HG02763 (cell line): ENCODE measurements around the gene ARHGAP24.
"Not testable (repeated sequence)": the region's sequence is repeated elsewhere in the genome, so short reads cannot be mapped to it uniquely, and the experiment has no call there.

Experiments used
- ATAC-seq: cut with Tn5 transposase; IDR thresholded peaks from one replicate; pipeline ENCODE4 v1.9.1; 2021; ENCODE audit warnings: mild to moderate bottlenecking, moderate library complexity; ENCODE audit not compliant: unreplicated experiment

Gene ARHGAP24

GRCh38 chr4:85939595-85939994, 464.6 kb downstream of the ARHGAP24 start:
- no peak for ATAC-seq

GRCh38 chr4:85940151-85940550, 465.2 kb downstream of the ARHGAP24 start:
- ATAC-seq = no peak

- ATAC-seq = no peak
Observed at GRCh38 chr4:85942107-85942506, 467.2 kb downstream of the ARHGAP24 start.

DNA sequence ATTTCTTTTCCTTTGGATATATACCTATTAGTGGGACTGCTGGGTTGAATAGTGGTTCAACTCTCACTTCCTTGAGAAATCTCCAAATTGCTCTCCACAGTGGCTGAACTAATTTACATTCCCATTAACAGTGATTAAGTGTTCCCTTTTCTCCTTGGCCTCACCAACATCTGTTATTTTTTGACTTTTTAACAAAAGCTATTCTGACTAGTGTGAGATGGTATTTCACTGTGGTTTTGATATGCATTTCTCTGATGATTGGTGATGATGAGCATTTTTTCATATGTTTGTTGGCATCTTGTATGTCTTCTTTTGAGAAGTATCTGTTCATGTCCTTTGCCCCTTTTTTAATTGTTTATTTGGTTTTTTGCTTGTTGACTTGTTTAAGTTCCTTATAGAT, 471.9 kb downstream of the ARHGAP24 start:
- no peak for ATAC-seq

DNA sequence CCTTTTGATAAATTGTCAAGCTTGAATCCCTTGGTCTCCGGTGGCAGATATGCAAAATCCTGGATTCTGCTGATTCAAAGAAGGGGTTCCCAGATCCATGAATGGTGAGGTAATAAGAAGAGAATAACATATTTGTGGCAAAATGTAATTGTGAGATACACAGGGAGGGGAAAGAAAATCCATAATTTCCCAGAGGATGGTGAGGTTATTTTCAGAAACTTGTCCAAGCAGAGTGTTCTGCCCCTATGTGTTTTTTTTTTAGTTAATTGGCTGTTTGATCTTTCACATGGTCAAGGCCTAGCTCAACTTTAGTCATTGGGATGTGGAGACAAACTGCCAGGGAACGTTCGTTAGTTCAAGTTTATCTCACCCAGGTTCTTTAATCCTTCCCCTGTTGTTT, 476.1 kb downstream of the ARHGAP24 start:
- ATAC-seq = no peak

- no peak for ATAC-seq
Observed at GRCh38 chr4:85952528-85952927, 477.6 kb downstream of the ARHGAP24 start.

DNA sequence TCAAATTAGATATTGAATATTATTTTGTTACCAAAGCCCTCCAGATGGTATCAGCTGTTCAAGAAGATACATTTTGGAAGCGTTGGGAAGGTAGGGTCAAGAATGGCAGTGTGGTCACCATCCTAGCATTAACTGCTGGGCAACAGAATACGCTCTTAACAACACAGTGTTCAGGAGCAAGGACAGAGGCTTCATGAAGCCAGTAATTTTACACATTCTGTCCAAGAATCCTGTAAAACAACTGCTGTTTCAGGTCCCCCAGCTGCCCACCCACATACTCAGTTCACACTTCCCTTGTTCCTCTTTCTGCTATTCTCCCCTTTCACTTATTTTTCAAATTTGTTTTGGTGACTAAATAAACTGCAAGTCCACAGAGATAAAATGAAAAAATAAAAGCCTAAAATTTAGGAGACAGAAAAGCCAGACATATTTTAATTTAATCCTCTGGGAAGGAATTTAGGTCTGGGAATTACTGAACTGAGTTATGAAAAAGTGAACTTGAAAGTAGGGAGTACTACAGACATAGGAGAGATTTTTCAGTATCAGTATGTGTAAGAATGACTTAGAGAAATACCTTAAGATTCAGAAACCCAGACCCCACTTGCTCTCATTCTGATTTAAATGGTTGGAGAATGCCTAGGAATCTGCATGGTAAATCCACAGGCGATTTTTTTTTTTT, 478.2 kb downstream of the ARHGAP24 start:
- ATAC-seq = no peak

DNA sequence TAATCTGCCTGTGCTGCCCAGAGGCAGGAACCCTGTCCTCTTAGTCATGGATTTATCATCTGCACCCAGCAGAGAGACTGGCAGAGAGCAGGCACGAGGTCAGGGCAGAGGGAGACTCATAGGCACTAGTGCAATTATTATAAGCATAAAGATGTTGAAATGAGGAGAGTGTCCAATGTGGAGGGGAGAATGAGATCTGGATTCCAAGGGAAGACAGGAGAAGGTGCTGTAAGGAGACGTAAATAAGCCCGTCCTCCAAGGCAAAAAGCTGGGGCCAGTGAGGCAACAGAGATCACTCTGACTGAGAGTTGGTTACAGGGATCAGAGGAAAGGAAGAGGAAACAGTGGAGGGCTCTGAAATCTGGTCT, 478.7 kb downstream of the ARHGAP24 start:
- ATAC-seq = no peak

- ATAC-seq = no peak
Observed at GRCh38 chr4:85955620-85956292, 480.8 kb downstream of the ARHGAP24 start.

DNA sequence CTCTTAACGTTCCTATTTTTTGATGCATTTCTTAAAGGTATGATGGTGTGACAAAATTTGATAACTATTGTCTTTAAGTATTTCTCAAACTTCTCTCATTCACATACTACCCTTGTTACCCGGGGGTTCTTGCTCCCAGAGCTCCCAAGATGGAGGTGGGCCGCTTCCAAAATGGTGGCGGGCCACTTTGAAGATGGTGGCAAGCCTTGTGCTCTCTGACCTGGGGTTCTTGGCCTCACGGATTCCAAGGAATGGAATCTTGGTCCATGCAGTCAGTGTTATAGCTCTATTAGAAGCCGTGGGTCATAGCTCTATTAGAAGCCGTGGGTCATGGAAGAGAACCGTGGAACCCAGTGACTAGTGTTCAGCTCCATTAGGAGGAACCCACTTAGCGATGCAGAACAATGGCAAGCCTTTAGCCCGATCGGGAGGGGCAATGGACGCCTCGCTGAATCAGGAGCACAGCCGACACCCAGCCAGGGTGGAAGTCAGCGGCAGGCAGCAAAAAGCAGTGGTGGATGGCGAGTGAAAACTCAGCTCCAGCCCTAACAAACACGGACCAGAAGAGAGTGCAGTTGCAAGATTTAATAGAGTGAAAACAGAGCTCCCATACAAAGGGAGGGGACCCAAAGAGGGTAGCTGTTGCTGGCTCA, 481.5 kb downstream of the ARHGAP24 start:
- no peak for ATAC-seq

GRCh38 chr4:85961887-85962286, 486.9 kb downstream of the ARHGAP24 start:
- ATAC-seq = no peak

GRCh38 chr4:85963231-85963630, 488.3 kb downstream of the ARHGAP24 start:
- ATAC-seq = no peak

DNA sequence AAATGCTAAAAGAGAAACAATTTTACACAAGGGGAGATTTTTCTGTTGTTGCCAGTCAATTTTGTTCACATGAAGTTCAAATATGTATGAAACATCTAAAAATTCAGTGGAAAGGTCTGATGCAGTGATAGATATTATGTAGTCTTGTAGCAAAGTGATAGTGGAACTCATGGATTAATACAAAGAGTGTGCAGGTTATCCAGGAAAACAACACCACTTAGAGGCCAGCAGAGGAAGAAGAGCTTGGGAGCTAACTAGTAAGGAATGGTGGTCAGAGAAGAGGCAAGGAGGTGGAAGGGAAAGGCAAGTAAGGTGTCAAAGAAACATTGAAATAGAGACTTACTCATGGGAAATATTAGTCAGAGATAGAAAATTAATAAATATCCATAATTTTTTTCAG, 489.3 kb downstream of the ARHGAP24 start:
- no peak for ATAC-seq

DNA sequence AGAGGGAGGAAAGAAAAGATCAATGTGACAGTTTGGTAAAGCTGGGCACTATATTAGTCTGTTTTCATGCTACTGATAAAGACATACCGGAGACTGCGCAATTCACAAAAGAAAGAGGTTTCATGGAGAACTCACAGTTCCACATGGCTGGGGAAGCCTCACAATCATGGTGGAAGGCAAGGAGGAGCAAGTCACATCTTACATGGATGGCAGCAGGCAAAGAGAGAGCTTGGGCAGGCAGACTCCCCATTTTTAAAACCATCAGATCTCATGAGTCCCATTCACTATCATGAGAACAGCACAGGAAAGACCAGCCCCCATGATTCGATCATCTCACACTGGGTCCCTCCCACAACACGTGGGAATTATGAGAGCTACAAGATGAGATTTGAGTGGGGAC, 490.1 kb downstream of the ARHGAP24 start:
- not testable (repeated sequence) for ATAC-seq

DNA sequence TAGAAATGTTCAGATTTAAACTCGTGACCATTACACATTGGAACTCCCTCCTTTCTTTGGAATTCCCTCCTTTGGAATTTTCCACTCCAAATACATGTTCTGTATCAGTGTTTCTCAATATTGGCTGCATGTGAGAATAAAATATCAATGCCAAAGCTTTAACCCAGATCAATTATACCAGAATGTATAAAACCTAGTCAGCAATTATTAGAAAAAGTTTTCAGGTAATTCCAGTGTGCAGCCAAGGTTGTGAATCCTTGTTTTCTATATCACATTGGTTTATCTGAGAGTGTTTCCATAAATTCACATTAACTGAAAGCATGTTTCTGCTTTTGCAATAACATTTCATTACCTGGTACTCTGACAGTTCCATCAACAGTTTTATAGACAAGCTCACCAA, 490.6 kb downstream of the ARHGAP24 start:
- ATAC-seq = no peak

DNA sequence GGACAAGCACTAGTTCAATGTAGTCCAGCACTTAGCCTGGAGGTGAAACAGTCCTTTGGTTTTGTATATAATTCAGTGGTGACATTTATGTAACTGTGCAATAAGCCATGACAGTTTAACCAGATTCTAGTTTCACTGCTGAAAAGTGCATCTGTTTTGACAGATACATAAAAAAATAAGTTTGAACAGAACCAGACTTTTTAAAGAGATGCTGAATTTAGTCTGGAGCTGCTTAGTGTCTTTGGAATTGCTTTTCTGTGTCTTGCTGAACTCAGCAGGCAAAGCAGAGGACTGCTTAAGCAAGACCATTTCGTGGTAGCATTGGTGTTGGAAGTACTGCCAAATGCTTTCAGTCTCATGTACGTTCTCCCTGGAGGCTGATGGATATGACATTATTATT, 491.4 kb downstream of the ARHGAP24 start:
- ATAC-seq = no peak

DNA sequence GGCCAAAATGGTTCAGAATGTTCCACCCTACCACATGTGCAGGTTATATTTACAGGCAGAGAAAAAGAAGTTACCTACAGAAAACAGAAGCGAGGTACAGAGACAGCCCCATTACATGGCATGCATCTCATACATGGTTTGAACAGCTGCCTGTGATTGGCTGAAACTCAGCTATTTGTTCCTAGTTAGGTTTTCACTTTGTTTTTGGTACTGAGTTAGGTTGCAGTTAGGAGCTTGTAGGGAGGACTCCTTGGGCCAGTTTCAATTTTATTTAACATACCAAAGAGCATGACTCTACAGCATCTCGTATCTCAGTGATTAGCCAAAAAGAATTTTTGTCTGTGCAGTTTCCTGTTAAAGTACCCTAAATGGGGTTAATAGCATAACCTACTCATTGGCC, 492.9 kb downstream of the ARHGAP24 start:
- no peak for ATAC-seq

DNA sequence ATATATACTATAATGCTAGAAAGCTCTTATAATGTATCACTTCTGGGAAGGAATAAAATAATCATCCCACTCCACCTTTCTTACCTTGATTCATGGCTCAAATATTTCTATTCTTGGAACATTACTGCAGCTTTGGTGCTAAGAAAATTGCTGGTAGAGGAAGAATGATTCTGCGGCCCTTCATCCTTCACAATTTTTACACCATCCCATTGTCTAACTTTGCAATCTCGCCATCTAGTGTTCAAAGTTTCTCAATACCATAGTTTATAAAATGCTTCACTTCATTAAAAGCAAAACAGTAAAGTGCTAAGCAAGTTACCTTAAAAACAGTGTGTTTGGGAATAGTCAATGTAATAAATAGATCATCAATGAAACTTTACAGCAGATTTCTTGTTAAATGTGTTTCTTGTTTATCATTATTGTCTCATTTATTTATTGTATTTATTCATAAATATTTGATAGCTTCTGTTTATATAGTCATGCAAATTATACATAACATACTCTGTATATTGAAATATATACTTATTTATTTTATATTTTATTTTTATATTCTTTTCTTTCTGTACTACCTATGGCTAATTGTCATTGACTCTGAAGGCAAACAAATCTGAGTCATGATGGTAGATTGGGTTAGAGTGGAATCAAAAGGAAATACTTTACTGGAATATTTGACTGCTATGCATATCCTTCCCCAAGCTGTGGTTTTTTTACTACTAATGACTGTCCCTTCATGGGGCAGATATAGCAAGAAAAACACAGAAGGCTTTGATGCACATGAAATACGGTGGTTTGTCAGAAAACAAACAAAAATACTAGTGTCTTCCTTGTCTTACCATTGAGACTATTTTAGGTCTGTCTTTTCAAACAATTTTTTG, 494.2 kb downstream of the ARHGAP24 start:
- ATAC-seq = no peak

GRCh38 chr4:85970535-85970934, 495.6 kb downstream of the ARHGAP24 start:
- no peak for ATAC-seq

- ATAC-seq = peak; percentile 92
Observed at GRCh38 chr4:85979276-85979675, 504.3 kb downstream of the ARHGAP24 start.

GRCh38 chr4:85986266-85986665, 511.3 kb downstream of the ARHGAP24 start:
- ATAC-seq = no peak
